Keratinocyte (primary cell): ENCODE measurements around the gene TBCC.

Experiments
- CTCF ChIP-seq, 3 experiments: IDR thresholded peaks in 1 of 3; conservative IDR thresholded peaks in 1 of 3; optimal IDR thresholded peaks in 1 of 3; 2 replicates in 2 of 3; 3 replicates in 1 of 3; pipeline versions ENCODE3 to v1.5.1; 2011; ENCODE audit warnings: low read length in 3 of 3, mild to moderate bottlenecking in 3 of 3, moderate library complexity in 2 of 3, control low read depth in 1 of 3, inconsistent platforms in 1 of 3; ENCODE audit not compliant: insufficient read depth in 2 of 3; ENCODE audit errors: extremely low read depth in 1 of 3
- EZH2 ChIP-seq: IDR thresholded peaks from one replicate; pipeline ENCODE4 v1.6.1; 2012; ENCODE audit warnings: inconsistent platforms, mild to moderate bottlenecking, low read length, moderate library complexity

GRCh38 chr6:42708096-42708495 is 37.8 kb downstream of the TBCC start:
- TF ChIP-seq CTCF (optimal IDR thresholded peaks at IDR 0.05 in 1 of 3, IDR thresholded peaks at IDR 0.05 in 1 of 3, conservative IDR thresholded peaks at IDR 0.05 in 1 of 3; ENCODE audit: extremely low read depth in 1 of 3, insufficient read depth in 2 of 3, low read length in 3 of 3): no peak
- no peak for TF ChIP-seq EZH2
